Tibial nerve (tissue), 4 donors: ENCODE results near the gene RO60. TPM values are rescaled to one million over a fixed set of nuclear protein-coding genes. Genes with fewer than 3 reads are reported as not detected.

ENCODE experiments used
- DNase-seq, 2 donors: peaks; one replicate each; pipeline ENCODE4 v3.0.0-alpha.2; 2019; ENCODE audit warnings: low spot score in 2 of 2
- H3K27ac ChIP-seq, 4 donors: fragments of 200-600 bp; sonication (generic) in 3 of 4; one replicate each; pipeline ENCODE4 v1.5.1; 2017 to 2019; ENCODE audit warnings: mild to moderate bottlenecking in 1 of 4
- H3K27me3 ChIP-seq, 2 donors: fragments of 200-600 bp; sonication (generic) in 1 of 2; one replicate each; pipeline versions ENCODE4 v1.5.1 to v1.6.0; 2017 to 2019
- H3K36me3 ChIP-seq, 3 donors: fragments of 200-600 bp; sonication (generic); one replicate each; pipeline ENCODE4 v1.5.1; 2018 to 2019
- H3K4me1 ChIP-seq, 4 donors: fragments of 200-600 bp; sonication (generic) in 3 of 4; one replicate each; pipeline ENCODE4 v1.5.1; 2017 to 2019
- H3K4me3 ChIP-seq, 4 donors: fragments of 200-600 bp; sonication (generic) in 3 of 4; one replicate each; pipeline ENCODE4 v1.5.1; 2017 to 2019; ENCODE audit warnings: mild to moderate bottlenecking in 1 of 4, moderate library complexity in 1 of 4
- H3K9me3 ChIP-seq, 4 donors: fragments of 200-600 bp; sonication (generic) in 3 of 4; one replicate each; pipeline ENCODE4 v1.5.1; 2017 to 2019
- EP300 ChIP-seq, 2 donors: sonication (generic); formaldehyde crosslinking; IDR thresholded peaks; one replicate each; pipeline ENCODE4 v1.6.1; 2017; ENCODE audit warnings: antibody characterized with exemption in 2 of 2, mild to moderate bottlenecking in 1 of 2
- POLR2A ChIP-seq, 2 donors: fragments of 450-650 bp; IDR thresholded peaks; one replicate each; pipeline ENCODE4 v1.6.1; 2017; ENCODE audit warnings: antibody characterized with exemption in 2 of 2, mild to moderate bottlenecking in 2 of 2, moderate library complexity in 2 of 2
- WGBS, 2 donors: methylation state at CpG; one replicate each; pipeline ENCODE4 v1.1.5; 2018; 5-methylcytosine and 5-hydroxymethylcytosine counted together
- total RNA-seq, 4 donors: library from RNA; depleted of rRNA; stranded (reverse); fragments of >200 nt; gene quantifications; one replicate each; pipeline ENCODE4 v1.1.0, GENCODE V29; 2016
- TF ChIP-seq, protein P1 (sequence below), 5 experiments: fragments of 200-600 bp in 3 of 5; fragments of 450-650 bp in 2 of 5; sonication (generic) in 3 of 5; IDR thresholded peaks; one replicate each; pipeline ENCODE4 v1.5.1; 2016 to 2019; ENCODE audit warnings: antibody characterized with exemption in 5 of 5, mild to moderate bottlenecking in 3 of 5, moderate library complexity in 2 of 5

Gene RO60
- total RNA-seq = 100 to 1,000 TPM in 2 of 4 donors, 10 to 100 TPM in 2; 67.5 to 108 (median 91.3) TPM

DNA sequence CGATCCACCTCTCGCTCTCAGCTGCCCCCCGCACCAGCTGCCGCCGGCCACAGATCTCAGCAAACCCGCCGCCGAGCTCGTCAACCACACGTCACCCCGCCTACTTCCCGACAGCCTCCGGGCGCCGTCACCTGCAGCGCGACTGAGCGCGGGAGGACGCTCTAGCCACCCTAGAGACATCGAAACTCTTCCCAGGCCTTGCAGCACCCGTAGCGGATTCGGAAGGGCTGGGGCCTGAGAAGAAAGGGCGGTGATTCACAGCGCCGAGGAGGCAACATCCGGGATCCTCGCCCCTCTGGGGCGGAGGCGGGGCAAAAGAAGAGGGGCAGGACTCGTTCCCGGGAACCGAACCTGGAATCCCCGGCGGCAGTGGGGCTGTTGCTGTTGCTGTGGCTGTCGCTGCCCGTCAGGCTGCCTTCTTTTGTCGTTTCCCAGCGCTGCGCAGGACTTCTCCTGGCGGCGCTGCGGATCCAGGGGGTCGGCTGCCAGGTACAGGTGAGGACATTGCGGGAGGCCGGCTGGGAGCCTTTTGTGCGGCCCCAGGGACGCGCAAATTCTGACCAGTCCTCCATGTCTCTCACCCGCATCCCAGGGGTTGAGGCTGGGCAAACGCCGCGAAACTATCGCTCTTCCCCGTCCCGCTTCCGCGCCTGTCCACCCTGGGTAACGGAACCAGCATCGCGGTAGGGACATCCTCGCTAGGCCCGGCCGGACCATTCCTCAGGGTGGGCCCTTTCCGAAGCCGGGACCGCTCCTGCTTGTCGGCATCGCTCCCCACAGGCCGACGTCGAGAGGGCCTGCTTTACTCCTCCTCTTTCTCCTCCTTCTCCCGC, at the start of gene RO60, which contains the start of gene UCHL5:
RO60 (plus strand) TSS at position 331 of the 833 bp plus-strand sequence. CDS start 9,443 bp downstream, outside the sequence.
UCHL5 (minus strand) TSS at position 79 of the 833 bp plus-strand sequence. CDS start 100 bp downstream, outside the sequence.
- DNase-seq = peak; percentile 90 to 94
- Histone ChIP-seq H3K36me3 (no peaks in the 10 kb centered on the region), H3K9me3 (no peaks in the 10 kb centered on the region), H3K27me3 (no peaks in the 10 kb centered on the region), H3K4me3 (peak within 1 kb of the TSS; percentile 76 to 86 (median 80)), H3K4me1 (peaks cover 0 to 40% (median 19%) of the 10 kb centered on the region in 4 donors), H3K27ac (peak within 1 kb of the TSS; percentile 72 to 99 (median 95))
- WGBS, 2 donors = 1% methylated on average over 45 to 55 of the region's 74 CpGs
- TF ChIP-seq POLR2A (IDR thresholded peaks at IDR 0.05) = peak; percentile 74 to 88
- TF ChIP-seq, protein P1, sequence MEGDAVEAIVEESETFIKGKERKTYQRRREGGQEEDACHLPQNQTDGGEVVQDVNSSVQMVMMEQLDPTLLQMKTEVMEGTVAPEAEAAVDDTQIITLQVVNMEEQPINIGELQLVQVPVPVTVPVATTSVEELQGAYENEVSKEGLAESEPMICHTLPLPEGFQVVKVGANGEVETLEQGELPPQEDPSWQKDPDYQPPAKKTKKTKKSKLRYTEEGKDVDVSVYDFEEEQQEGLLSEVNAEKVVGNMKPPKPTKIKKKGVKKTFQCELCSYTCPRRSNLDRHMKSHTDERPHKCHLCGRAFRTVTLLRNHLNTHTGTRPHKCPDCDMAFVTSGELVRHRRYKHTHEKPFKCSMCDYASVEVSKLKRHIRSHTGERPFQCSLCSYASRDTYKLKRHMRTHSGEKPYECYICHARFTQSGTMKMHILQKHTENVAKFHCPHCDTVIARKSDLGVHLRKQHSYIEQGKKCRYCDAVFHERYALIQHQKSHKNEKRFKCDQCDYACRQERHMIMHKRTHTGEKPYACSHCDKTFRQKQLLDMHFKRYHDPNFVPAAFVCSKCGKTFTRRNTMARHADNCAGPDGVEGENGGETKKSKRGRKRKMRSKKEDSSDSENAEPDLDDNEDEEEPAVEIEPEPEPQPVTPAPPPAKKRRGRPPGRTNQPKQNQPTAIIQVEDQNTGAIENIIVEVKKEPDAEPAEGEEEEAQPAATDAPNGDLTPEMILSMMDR (IDR thresholded peaks at IDR 0.05) = peak in 1 of 5 experiments; percentile 45
- peak; percentile 83 to 99 for TF ChIP-seq EP300 (IDR thresholded peaks at IDR 0.05)

GRCh38 chr1:193011406-193011805, 48.0 kb upstream of the RO60 start:
- Histone ChIP-seq H3K9me3 (no peaks in the 10 kb centered on the region), H3K4me1 (no peaks in the 10 kb centered on the region), H3K27me3 (no peaks in the 10 kb centered on the region), H3K27ac (no peak overlapping the region), H3K4me3 (no peak overlapping the region), H3K36me3 (peaks cover 0 to 6% (median 0%) of the 10 kb centered on the region in 3 donors)
- no peak for DNase-seq
- TF ChIP-seq EP300 (IDR thresholded peaks at IDR 0.05) = no peak
- TF ChIP-seq, protein P1 (IDR thresholded peaks at IDR 0.05) = no peak
- no peak for TF ChIP-seq POLR2A (IDR thresholded peaks at IDR 0.05)
- 97 to 98% methylated on average over 1 of the region's 1 CpG for WGBS, 2 donors

GRCh38 chr1:193013005-193013404, 46.4 kb upstream of the RO60 start:
- H3K4me1 ChIP-seq = no peaks in the 10 kb centered on the region
- TF ChIP-seq EP300 (IDR thresholded peaks at IDR 0.05) = no peak
- TF ChIP-seq POLR2A (IDR thresholded peaks at IDR 0.05) = no peak
- TF ChIP-seq, protein P1 (IDR thresholded peaks at IDR 0.05) = no peak

DNA sequence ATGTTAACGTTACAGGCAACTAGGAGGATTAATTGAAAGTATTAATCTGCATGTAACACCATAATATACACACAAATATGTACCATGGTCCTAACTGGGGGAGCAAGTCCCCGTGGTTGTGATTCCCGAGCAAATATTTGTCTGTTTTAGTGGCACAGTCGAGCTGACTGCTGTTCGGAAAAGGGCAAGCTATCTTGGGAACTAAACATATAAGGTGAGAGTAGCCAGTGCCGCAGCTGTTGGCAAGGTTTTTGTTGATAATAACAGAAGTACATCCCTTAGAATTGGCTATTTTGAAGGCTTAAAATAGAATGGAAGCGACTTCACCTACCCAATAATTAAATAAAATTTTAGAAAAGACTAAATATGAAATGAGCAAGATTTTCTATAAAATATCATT, 45.7 kb upstream of the RO60 start:
- no peak overlapping the region for H3K27ac ChIP-seq
- H3K36me3 ChIP-seq = peaks cover 0 to 6% (median 0%) of the 10 kb centered on the region in 3 donors
- whole genome bisulfite sequencing, 2 donors = 79 to 83% methylated on average over 7 of the region's 7 CpGs
- H3K27me3 ChIP-seq = no peaks in the 10 kb centered on the region
- no peaks in the 10 kb centered on the region for H3K9me3 ChIP-seq
- TF ChIP-seq, protein P1 (IDR thresholded peaks at IDR 0.05) = no peak
- TF ChIP-seq EP300 (IDR thresholded peaks at IDR 0.05) (no peak), POLR2A (IDR thresholded peaks at IDR 0.05) (no peak)
- no peaks in the 10 kb centered on the region for H3K4me1 ChIP-seq
- DNase-seq = no peak
- no peak overlapping the region for H3K4me3 ChIP-seq

More at GRCh38 chr1:193013005-193013404, 46.4 kb upstream of the RO60 start:
- no peaks in the 10 kb centered on the region for H3K27me3 ChIP-seq
- peaks cover 0 to 6% (median 0%) of the 10 kb centered on the region in 3 donors for H3K36me3 ChIP-seq
- H3K9me3 ChIP-seq = no peaks in the 10 kb centered on the region
- DNase-seq = no peak
- no peak overlapping the region for H3K4me3 ChIP-seq
- 62 to 63% methylated on average over 2 of the region's 2 CpGs for WGBS, 2 donors
- H3K27ac ChIP-seq = no peak overlapping the region

GRCh38 chr1:193014400-193014799, 45.0 kb upstream of the RO60 start:
- no peak overlapping the region for H3K4me3 ChIP-seq
- no peak overlapping the region for H3K27ac ChIP-seq
- peaks cover 0 to 6% (median 0%) of the 10 kb centered on the region in 3 donors for H3K36me3 ChIP-seq
- H3K9me3 ChIP-seq = no peaks in the 10 kb centered on the region
- DNase-seq = no peak
- WGBS, 2 donors = 71 to 75% methylated on average over 2 of the region's 2 CpGs
- TF ChIP-seq, protein P1 (IDR thresholded peaks at IDR 0.05) = no peak
- TF ChIP-seq POLR2A (IDR thresholded peaks at IDR 0.05) (no peak), EP300 (IDR thresholded peaks at IDR 0.05) (no peak)
- H3K27me3 ChIP-seq = no peaks in the 10 kb centered on the region
- no peaks in the 10 kb centered on the region for H3K4me1 ChIP-seq
